RWPE1 (cell line): ENCODE data around the gene SLC22A4.

Experiments used
- CTCF ChIA-PET: fragments of 350-600 bp; sonication (Branson Sonifier 250); formaldehyde crosslinking; extraction: SDS; loops from one replicate; lab custom pipeline; 2021; lab: Yijun Ruan, JAX
- POLR2A ChIA-PET: fragments of 400-600 bp; formaldehyde crosslinking; extraction: SDS; loops from one replicate; lab custom pipeline; 2020; ENCODE audit warnings: antibody characterized with exemption; ENCODE audit not compliant: low non-redundant PET; lab: Yijun Ruan, JAX
- DNase-seq: peaks from one replicate; pipeline ENCODE4 v3.0.0; 2012; ENCODE audit warnings: low spot score
- H3K27ac ChIP-seq: fragments of 450-650 bp; 2 replicates; pipeline ENCODE4 v1.5.1; 2017
- CTCF ChIP-seq: fragments of 450-650 bp; conservative IDR thresholded peaks from 2 replicates; pipeline ENCODE4 v1.5.1; 2017; ENCODE audit warnings: low read depth, mild to moderate bottlenecking

Gene SLC22A4

DNA sequence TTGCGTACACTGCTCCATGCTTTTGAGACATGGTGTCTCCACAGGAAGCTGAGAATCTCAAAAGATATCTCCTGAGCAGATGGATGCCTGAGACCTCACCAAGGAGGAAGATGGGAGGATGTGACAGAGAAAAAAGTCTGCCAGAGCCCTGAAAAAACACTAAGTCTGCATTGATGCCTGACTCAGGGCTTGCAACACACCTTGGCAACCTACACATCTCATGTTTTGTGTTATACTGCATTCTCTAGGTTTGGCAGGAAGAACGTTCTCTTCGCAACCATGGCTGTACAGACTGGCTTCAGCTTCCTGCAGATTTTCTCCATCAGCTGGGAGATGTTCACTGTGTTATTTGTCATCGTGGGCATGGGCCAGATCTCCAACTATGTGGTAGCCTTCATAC lies 19.2 kb downstream of the SLC22A4 start:
- no peak for TF ChIP-seq CTCF
- ChIA-PET CTCF (interaction anchor here (0.8 kb wide), 1 partner anchor 75 kb away, joined by 3 read pairs; no protein-coding TSS in a partner anchor), POLR2A (no interaction called here)
- peak overlapping the region; percentile 64 for H3K27ac ChIP-seq
- DNase-seq = no peak

GRCh38 chr5:132313961-132314432 lies 19.8 kb downstream of the SLC22A4 start:
- ChIA-PET CTCF (interaction anchor here (0.8 kb wide), 1 partner anchor 76 kb away, joined by 3 read pairs; no protein-coding TSS in a partner anchor), POLR2A (no interaction called here)
- no peak for TF ChIP-seq CTCF
- peak overlapping the region; percentile 64 for H3K27ac ChIP-seq
- no peak for DNase-seq

DNA sequence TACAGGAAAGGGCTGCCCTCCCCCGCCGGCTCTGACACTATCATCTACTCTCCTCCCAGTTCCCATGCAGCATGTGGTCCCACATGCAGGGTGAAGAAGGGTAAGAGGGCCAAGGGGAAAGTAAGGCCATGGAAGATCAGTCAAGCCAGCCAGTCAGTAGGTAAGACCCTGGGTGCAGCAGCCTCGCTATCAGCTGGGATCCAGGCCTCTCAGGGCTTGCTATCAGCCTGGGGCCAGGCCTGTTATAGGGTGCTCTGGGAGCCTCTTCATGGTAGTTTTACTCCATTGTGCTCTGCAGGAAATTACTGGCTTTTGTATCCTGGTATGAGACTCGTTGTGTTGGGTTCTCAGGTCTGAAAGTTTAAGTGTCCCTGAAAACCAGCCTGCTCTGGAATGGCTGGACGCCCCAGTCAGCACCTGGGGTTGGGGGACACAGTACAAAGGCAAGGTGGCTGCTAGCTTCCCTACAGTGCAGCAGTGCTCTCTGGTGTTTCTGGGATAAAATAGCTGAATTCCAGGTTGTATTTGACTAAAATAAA lies 21.4 kb downstream of the SLC22A4 start:
- POLR2A ChIA-PET = no interaction called here
- DNase-seq = no peak
- CTCF ChIA-PET = interaction anchor here (0.6 to 1.0 kb wide), 4 partner anchors 54 to 219 kb away, joined by 4 to 6 read pairs (median 4); no protein-coding TSS in a partner anchor
- no peak for TF ChIP-seq CTCF
- peak overlapping the region; percentile 11; the same call in 1 of the 2 replicates for H3K27ac ChIP-seq

DNA sequence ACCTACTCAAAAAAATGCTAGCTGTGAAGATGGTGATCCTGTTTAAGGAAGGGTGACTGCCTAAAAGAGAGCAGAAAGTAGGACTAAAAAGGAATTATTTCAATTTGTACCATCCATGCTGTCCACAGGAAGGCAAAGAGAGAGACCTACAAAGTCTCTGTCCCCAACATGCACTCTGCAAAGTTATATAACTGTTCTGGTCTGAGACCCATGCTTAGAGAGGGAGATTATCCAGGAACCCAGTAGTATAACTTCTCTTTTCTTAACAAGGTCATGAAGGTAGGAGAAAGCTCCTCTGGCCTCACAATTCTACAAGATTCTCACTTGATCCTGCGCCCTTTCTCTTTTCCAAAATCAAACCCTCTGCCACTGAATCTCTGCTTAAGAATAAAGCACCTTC lies 25.8 kb downstream of the SLC22A4 start:
- no peak for TF ChIP-seq CTCF
- POLR2A ChIA-PET = no interaction called here
- H3K27ac ChIP-seq = no peak overlapping the region
- CTCF ChIA-PET = no interaction called here
- no peak for DNase-seq

- ChIA-PET POLR2A (no interaction called here), CTCF (interaction anchor here (0.6 to 1.1 kb wide), 2 partner anchors 29 to 185 kb away, joined by 4 to 5 read pairs; no protein-coding TSS in a partner anchor)
- TF ChIP-seq CTCF = no peak
These were observed 27.0 kb downstream of the SLC22A4 start for GRCh38 chr5:132321109-132321721.

GRCh38 chr5:132322266-132322665 lies 28.1 kb downstream of the SLC22A4 start:
- no peak for TF ChIP-seq CTCF
- ChIA-PET POLR2A (no interaction called here), CTCF (interaction anchor here (0.6 kb wide), 2 partner anchors 47 to 507 kb away, joined by 3 to 4 read pairs; partner anchors contain the start of gene SLC22A5)

More at GRCh38 chr5:132321109-132321721, 27.0 kb downstream of the SLC22A4 start:
- peak overlapping the region; percentile 3; the same call in 1 of the 2 replicates for H3K27ac ChIP-seq
- DNase-seq = no peak

More at GRCh38 chr5:132322266-132322665, 28.1 kb downstream of the SLC22A4 start:
- H3K27ac ChIP-seq = peak overlapping the region; percentile 47
- DNase-seq = no peak
